ENCODE data around the gene TNFRSF4. TPM values are rescaled to one million over a fixed set of nuclear protein-coding genes. Genes with fewer than 3 reads are reported as not detected.

Gene TNFRSF4
- total and polyA plus RNA-seq, 9 of the 15 experiments (the other 6 are each of a cell fraction or from before 2014, with no cell fraction given) = 0.07 to 0.44 (median 0.19) TPM; not detected in 5

- TF ChIP-seq ELK3 (CRISPR knock-in tag; IDR thresholded peaks at IDR 0.05) = no peak
- no peak for TF ChIP-seq RREB1 (CRISPR knock-in tag; IDR thresholded peaks at IDR 0.05)
- TF ChIP-seq CEBPZ (IDR thresholded peaks at IDR 0.05; ENCODE audit: borderline replicate concordance, low read depth, low read length) = no peak
Measured at GRCh38 chr1:1165900-1166421, 48.0 kb downstream of the TNFRSF4 start (continued).

Data from K562 (cell line).